Measurements from ENCODE around the gene PEMT. TPM values are rescaled to one million over a fixed set of nuclear protein-coding genes. Genes with fewer than 3 reads are reported as not detected.

Gene PEMT
- total RNA-seq, 3 donors from 2014 or later (not counting 1 experiment from before 2014, with no cell fraction given) = 10.3 to 13.6 (median 12.6) TPM

DNA sequence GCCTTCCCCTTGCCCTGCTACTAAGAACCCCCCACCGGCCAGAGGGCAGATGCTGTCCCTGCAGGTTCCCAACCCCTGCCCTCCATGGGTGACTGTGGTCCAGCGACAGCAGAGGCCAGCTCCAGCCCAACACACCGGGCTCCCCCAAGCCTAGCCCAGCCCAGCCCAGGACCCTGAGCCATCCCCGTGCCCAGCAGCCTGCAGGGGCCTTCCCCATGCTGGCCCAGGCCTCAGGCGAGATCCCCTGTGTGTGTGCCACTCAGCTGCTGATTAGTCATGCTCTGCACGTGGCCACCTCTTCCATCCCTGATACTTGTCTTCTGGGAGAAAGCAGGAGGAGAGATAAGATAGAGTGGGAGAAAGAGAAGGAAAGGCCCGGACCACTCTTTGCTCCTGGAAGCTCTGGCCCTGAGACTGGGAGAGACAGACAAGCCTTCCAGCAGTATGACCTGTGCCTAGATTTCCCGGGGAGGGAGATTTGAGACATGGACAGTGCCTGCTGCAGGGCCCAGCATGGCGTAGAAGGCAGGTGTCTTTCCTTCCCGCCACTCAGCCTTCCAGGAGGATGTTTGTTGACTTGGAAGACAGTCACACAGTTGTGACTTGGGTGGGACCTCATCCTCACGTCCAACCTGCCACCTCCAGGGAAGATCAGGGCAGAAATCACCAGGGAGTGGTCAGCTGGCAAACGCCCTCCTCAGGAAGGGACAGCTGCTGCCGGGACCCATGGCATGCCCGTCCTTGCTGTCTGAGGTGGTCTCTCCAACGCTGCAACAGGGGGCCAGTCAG, 54.0 kb downstream of the PEMT start:
- H3K9me3 Mint-ChIP-seq = no peaks in the 10 kb centered on the region
- WGBS (ENCODE audit: insufficient coverage) = 95% methylated on average over 15 of the region's 15 CpGs
- no peaks in the 10 kb centered on the region for H3K27me3 Mint-ChIP-seq (ENCODE audit: low read depth in 2 of 2)
- no peaks in the 10 kb centered on the region for H3K36me3 Mint-ChIP-seq
- no peak overlapping the region for H3K4me3 ChIP-seq (ENCODE audit: low read length)
- no peaks in the 10 kb centered on the region for H3K9me3 ChIP-seq (ENCODE audit: control insufficient read depth, insufficient read depth, low read length)
- no peak for DNase-seq
- peaks cover 0 to 4% of the 10 kb centered on the region in 2 donors for H3K4me1 Mint-ChIP-seq
- no peaks in the 10 kb centered on the region for H3K4me1 ChIP-seq (ENCODE audit: control insufficient read depth, insufficient read depth, low read length)
- H3K27ac ChIP-seq (ENCODE audit: low read length) = no peak overlapping the region
- H3K4me3 Mint-ChIP-seq = no peak overlapping the region
- no peaks in the 10 kb centered on the region for H3K36me3 ChIP-seq (ENCODE audit: control insufficient read depth, insufficient read depth, low read length)
- no peak for TF ChIP-seq CTCF (IDR thresholded peaks at IDR 0.05)
- intact Hi-C loops (cut with micrococcal nuclease) = no loop called here
- no peaks in the 10 kb centered on the region for H3K27me3 ChIP-seq (ENCODE audit: control insufficient read depth, insufficient read depth, low read length)
- no peak for ATAC-seq
- H3K27ac Mint-ChIP-seq = no peak overlapping the region

- DNase-seq (no peak), ATAC-seq (no peak)
- Histone ChIP-seq H3K27ac (ENCODE audit: low read length) (no peak overlapping the region), H3K4me1 (ENCODE audit: control insufficient read depth, insufficient read depth, low read length) (no peaks in the 10 kb centered on the region), H3K27me3 (ENCODE audit: control insufficient read depth, insufficient read depth, low read length) (no peaks in the 10 kb centered on the region), H3K9me3 (ENCODE audit: control insufficient read depth, insufficient read depth, low read length) (no peaks in the 10 kb centered on the region), H3K36me3 (ENCODE audit: control insufficient read depth, insufficient read depth, low read length) (no peaks in the 10 kb centered on the region), H3K4me3 (ENCODE audit: low read length) (no peak overlapping the region)
- no peaks in the 10 kb centered on the region for H3K36me3 Mint-ChIP-seq
- 93% methylated on average over 15 of the region's 15 CpGs for WGBS (ENCODE audit: insufficient coverage)
- no peak for TF ChIP-seq CTCF (IDR thresholded peaks at IDR 0.05)
- H3K4me3 Mint-ChIP-seq = no peak overlapping the region
- intact Hi-C loops (cut with micrococcal nuclease) = no loop called here
- no peaks in the 10 kb centered on the region for H3K27me3 Mint-ChIP-seq (ENCODE audit: low read depth in 2 of 2)
- H3K4me1 Mint-ChIP-seq = peaks cover 0 to 4% of the 10 kb centered on the region in 2 donors
- H3K9me3 Mint-ChIP-seq = no peaks in the 10 kb centered on the region
- no peak overlapping the region for H3K27ac Mint-ChIP-seq
Measured at GRCh38 chr17:17536702-17537101, 54.8 kb downstream of the PEMT start.

- Mint-ChIP-seq H3K27ac (no peak overlapping the region), H3K4me3 (no peak overlapping the region), H3K9me3 (no peaks in the 10 kb centered on the region), H3K4me1 (peaks cover 0 to 4% of the 10 kb centered on the region in 2 donors), H3K36me3 (no peaks in the 10 kb centered on the region), H3K27me3 (ENCODE audit: low read depth in 2 of 2) (no peaks in the 10 kb centered on the region)
- Histone ChIP-seq H3K9me3 (ENCODE audit: control insufficient read depth, insufficient read depth, low read length) (no peaks in the 10 kb centered on the region), H3K27ac (ENCODE audit: low read length) (no peak overlapping the region), H3K4me3 (ENCODE audit: low read length) (no peak overlapping the region), H3K36me3 (ENCODE audit: control insufficient read depth, insufficient read depth, low read length) (no peaks in the 10 kb centered on the region), H3K27me3 (ENCODE audit: control insufficient read depth, insufficient read depth, low read length) (no peaks in the 10 kb centered on the region), H3K4me1 (ENCODE audit: control insufficient read depth, insufficient read depth, low read length) (no peaks in the 10 kb centered on the region)
- TF ChIP-seq CTCF (IDR thresholded peaks at IDR 0.05) = no peak
- ATAC-seq (no peak), DNase-seq (no peak)
- intact Hi-C loops (cut with micrococcal nuclease) = no loop called here
- 91% methylated on average over 7 of the region's 7 CpGs for WGBS (ENCODE audit: insufficient coverage)
Measured at GRCh38 chr17:17535957-17536356, 55.6 kb downstream of the PEMT start.

Data from natural killer cell (primary cell).